HG02763 (cell line): Measurements from ENCODE around the gene COMTD1.

Experiments used
- ATAC-seq: cut with Tn5 transposase; IDR thresholded peaks from one replicate; pipeline ENCODE4 v1.9.1; 2021; ENCODE audit warnings: mild to moderate bottlenecking, moderate library complexity; ENCODE audit not compliant: unreplicated experiment

COMTD1 gene

DNA sequence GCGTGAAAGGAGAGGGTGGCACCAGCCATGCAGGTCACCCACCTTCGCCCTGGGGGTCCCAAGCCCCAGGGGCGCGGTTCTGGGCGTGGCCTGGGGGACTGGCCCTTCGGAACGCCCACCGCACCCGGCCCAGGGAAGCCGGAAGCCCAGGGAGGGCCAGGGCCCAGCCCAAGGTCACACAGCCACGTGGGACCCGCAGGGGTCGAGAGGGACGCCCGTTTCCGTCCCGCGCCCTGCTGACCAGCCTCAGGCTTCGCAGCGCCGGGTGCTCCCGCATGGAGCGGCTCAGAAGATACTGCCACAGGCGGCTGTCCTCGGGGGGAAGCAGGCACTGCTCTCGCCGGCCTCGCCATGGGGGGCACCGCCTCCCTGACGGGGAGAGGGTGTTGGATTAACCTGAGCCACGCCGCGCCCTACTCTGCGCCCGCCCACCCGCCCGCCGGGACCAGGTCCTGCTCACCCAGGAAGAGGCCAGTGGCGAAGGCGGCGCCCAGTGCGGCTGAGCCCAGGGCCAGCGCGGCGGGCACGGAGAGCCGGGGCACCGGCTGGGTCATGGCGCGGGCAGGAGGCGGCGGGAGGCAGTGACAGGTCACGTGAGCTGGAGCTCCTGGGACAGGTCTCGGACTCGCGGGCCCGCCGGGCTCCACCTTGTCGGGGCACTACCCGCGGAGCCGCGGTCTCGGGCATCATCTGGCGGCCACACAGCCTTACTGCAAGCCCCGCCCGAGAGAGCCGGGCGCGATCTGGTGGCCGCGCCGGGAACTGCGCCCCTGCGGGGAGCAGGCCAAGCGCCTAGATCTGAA, at the start of gene COMTD1:
Gene COMTD1 (minus strand): TSS at position 583 of the 803 bp plus-strand sequence. CDS start 29 bp downstream, at position 554.
- ATAC-seq = peak; percentile 74

GRCh38 chr10:75283671-75284470, 48.1 kb upstream of the COMTD1 start:
- ATAC-seq = no peak

GRCh38 chr10:75283078-75283670, 47.4 kb upstream of the COMTD1 start:
- ATAC-seq = no peak

DNA sequence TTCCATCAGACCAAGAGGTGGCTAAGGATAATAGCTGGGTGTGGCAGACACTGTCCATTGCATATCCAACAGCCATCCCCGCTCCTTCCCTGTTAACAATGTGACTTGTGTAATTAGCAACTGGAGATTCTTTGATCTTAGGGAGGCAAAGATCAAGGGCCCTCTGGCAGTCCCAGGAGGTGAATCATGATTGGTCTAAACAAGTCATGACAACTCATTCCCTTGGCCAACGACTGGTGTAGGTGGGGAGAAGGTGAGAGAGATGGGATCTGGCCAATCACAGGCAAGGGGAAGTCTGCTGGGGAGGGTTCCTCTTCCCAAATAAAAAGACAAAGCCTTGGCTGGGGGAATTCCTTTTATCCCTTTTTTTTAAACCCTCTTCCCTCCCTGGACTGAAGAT, 46.2 kb upstream of the COMTD1 start:
- ATAC-seq = no peak

DNA sequence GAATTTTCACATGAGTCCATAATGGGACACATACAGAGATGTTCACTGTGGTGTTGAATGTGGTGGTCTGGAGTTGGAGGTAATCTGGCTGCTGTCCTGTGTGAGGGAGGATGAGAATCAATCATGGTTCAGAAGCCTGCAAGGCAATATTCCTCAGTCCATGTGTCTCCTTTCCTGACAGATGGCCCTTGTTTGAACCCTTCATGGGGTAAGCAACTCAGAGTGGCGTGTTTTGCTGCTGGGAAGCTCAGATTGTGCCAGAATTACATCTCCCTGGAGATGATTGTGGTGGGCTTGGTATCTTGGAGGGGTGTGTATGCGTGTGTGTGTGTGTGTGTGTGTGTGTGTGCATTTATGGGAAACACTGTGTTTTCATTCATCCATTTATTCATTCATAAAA, 44.5 kb upstream of the COMTD1 start:
- no peak for ATAC-seq

GRCh38 chr10:75276069-75276872, 40.5 kb upstream of the COMTD1 start:
- no peak for ATAC-seq

- no peak for ATAC-seq
Measured at GRCh38 chr10:75272896-75273295, 37.1 kb upstream of the COMTD1 start.

DNA sequence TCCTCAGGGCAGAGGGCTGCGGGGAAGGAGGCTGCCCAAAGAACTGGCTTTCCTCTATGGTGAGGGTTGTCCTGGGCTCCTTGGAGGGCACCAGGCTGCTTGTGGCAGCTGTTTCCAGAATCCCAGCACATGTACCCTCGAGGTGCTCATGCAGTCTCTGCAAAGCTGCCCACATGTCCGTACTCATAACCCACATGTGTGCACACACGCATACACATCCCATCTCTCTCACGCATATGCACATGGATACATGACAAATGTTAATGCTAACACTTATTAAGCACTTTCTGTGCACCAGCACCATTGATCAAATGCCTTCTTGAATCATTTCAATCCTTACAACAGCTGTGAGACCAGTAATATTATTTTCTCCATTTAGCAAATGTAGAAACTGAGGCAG, 36.3 kb upstream of the COMTD1 start:
- no peak for ATAC-seq

GRCh38 chr10:75269605-75270004, 33.8 kb upstream of the COMTD1 start:
- ATAC-seq = no peak

DNA sequence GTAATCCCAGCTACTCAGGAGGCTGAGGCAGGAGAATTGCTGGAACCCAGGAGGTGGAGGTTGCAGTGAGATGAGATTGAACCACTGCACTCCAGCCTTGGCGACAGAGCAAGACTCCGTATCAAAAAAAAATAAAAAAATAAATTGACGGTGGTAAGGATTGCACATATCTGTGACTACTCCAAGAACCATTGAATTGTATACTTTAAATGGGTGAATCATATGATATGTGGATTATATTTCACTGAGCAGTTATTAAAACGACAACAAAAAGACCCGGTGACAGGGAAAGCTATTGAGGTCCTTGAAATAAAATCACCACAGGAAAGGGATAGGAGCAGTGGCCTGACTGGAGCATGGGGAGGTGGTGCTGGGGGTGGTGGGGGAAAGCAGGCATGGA, 31.2 kb upstream of the COMTD1 start:
- ATAC-seq = no peak

- ATAC-seq = no peak
Measured at GRCh38 chr10:75265856-75266255, 30.1 kb upstream of the COMTD1 start.

GRCh38 chr10:75263806-75264205, 28.0 kb upstream of the COMTD1 start:
- no peak for ATAC-seq

- ATAC-seq = no peak
Measured at GRCh38 chr10:75261813-75262705, 26.3 kb upstream of the COMTD1 start.

DNA sequence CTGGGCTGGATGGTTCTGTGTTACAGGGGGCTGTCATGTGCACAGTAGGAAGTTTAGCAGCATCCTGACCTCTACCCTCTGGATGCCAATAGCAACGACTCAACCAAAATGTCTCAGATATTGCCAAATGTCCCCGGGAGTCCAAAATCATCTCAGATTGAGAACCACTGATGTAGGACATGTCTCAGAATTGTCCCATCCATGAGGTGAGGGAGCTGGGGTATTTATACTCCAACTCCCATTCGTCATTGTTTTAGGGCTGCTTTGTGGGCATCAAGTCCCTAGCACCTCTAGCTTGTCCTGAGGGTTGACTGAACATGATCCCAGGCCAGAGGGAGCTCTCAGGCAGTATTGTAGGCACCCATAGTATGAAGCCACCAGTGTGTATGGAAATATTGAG, 25.2 kb upstream of the COMTD1 start:
- ATAC-seq = no peak

DNA sequence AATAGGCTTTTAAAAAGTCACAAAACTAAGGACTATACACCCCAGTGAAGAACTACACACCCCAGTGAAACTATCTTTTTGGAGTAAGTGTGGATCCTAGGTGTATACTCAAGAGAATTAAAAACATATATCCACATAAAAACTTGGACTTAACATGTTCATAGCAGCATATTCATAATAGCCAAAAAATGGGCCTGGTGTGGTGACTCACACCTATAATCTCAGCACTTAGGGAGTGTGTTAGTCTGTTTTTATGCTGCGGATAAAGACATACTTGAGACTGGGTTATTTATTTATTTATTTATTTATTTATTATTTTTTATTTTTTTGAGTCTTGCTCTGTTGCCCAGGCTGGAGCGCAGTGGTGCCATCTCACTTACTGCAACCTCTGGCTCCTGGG, 19.0 kb upstream of the COMTD1 start:
- ATAC-seq = no peak

GRCh38 chr10:75253281-75254220, 17.8 kb upstream of the COMTD1 start:
- ATAC-seq = no peak

DNA sequence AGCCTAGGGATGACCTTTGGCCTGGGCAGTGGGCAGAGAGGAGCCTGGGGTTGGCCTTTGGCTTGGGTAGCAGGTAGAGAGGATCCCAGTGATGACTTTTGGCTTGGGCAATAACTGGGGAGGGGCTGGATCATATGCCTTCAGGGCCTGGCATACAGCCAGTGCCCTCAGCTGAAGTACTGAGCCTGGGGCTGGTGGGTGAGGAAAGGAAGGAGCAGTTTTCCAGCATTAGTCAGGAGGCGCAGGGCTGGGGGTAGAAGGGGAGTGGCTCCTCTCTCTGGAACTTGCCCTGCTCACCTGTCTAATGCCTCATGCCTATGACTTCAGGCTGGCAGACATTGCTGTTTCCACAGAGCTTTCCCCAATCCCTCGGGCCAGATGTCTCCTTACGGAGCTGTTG, 15.2 kb upstream of the COMTD1 start:
- no peak for ATAC-seq

DNA sequence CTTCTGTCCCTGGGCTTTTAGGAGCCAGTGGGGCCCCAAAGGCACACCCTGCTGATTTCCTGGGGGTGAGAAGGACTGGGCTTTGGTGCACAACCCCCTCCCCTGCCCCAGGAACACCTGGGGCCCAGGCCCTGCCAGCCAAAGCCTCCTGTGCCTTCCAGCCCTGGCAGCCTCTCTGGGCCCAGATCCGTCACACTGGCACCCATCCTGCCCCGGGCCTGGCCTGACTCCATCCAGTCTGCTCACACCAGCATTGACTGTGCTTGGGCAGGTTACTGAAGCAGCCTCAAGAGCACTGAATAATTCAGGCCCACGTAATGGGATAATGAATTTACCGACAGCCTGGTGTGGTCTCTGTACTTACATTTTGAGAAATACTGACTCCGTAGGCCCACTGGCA, 12.0 kb upstream of the COMTD1 start:
- no peak for ATAC-seq

- ATAC-seq = no peak
Measured at GRCh38 chr10:75246506-75246905, 10.7 kb upstream of the COMTD1 start.
